GM23338 (cell line): ENCODE measurements around the gene CHEK1. TPM values are rescaled to one million over a fixed set of nuclear protein-coding genes. Genes with fewer than 3 reads are reported as not detected.

ENCODE experiments used
- ATAC-seq: fragments of 200-7000 bp; cut with Tn5 transposase; 3 replicates; pipeline ENCODE4 v1.9.1; 2020
- DNase-seq: peaks from one replicate; pipeline ENCODE4 v3.0.0-alpha.2; 2015; ENCODE audit warnings: low spot score
- H2AFZ ChIP-seq: fragments of 200-600 bp; sonication (generic); 2 replicates; pipeline ENCODE4 v1.8.0; 2016; ENCODE audit warnings: antibody characterized with exemption, mild to moderate bottlenecking, moderate library complexity
- H3F3A ChIP-seq: fragments of 200-600 bp; sonication (generic); replicated peaks from 2 replicates; pipeline ENCODE4 v1.8.0; 2017; ENCODE audit warnings: antibody characterized with exemption, mixed run types, low read depth
- H3K27ac ChIP-seq: fragments of 200-600 bp; sonication (generic); 2 replicates; pipeline ENCODE4 v1.6.1; 2016; ENCODE audit warnings: low read depth
- H3K27me3 ChIP-seq: fragments of 200-600 bp; sonication (generic); 2 replicates; pipeline ENCODE4 v1.8.0; 2016; ENCODE audit warnings: mild to moderate bottlenecking, mixed run types, moderate library complexity; ENCODE audit not compliant: insufficient read depth
- H3K36me3 ChIP-seq: fragments of 200-600 bp; sonication (generic); 2 replicates; pipeline ENCODE4 v1.8.0; 2016; ENCODE audit warnings: mild to moderate bottlenecking; ENCODE audit not compliant: insufficient read depth
- H3K4me1 ChIP-seq: fragments of 200-600 bp; sonication (generic); 2 replicates; pipeline ENCODE4 v1.8.0; 2016; ENCODE audit warnings: mild to moderate bottlenecking, moderate library complexity; ENCODE audit not compliant: insufficient read depth
- H3K4me2 ChIP-seq: fragments of 200-600 bp; sonication (generic); 2 replicates; pipeline ENCODE4 v1.7.1; 2017; ENCODE audit warnings: mixed run types
- H3K4me3 ChIP-seq: fragments of 200-600 bp; sonication (generic); 2 replicates; pipeline ENCODE4 v1.6.1; 2016; ENCODE audit warnings: mixed run types
- H3K79me2 ChIP-seq: fragments of 200-600 bp; sonication (generic); replicated peaks from 2 replicates; pipeline ENCODE4 v1.8.0; 2017; ENCODE audit warnings: mild to moderate bottlenecking; ENCODE audit not compliant: insufficient read depth
- H3K9me2 ChIP-seq: fragments of 200-600 bp; sonication (generic); 2 replicates; pipeline ENCODE4 v1.8.0; 2017; ENCODE audit not compliant: insufficient read depth
- H4K20me1 ChIP-seq: fragments of 200-600 bp; sonication (generic); replicated peaks from 2 replicates; pipeline ENCODE4 v1.8.0; 2017; ENCODE audit warnings: mild to moderate bottlenecking; ENCODE audit not compliant: insufficient read depth
- H3K27ac Mint-ChIP-seq: 2 replicates; pipeline ENCODE4 v1.8.0; 2020; ENCODE audit warnings: inconsistent platforms, mild to moderate bottlenecking, moderate library complexity, mixed read lengths
- H3K27me3 Mint-ChIP-seq: 3 replicates; pipeline ENCODE4 v1.8.0; 2022; ENCODE audit warnings: low read depth, mild to moderate bottlenecking, moderate library complexity, mixed read lengths, inconsistent platforms; ENCODE audit not compliant: insufficient read depth, poor library complexity
- H3K36me3 Mint-ChIP-seq: 3 replicates; pipeline ENCODE4 v1.8.0; 2021; ENCODE audit warnings: low read depth, mild to moderate bottlenecking, inconsistent platforms, moderate library complexity, mixed read lengths
- H3K4me1 Mint-ChIP-seq: 3 replicates; pipeline ENCODE4 v1.8.0; 2020; ENCODE audit warnings: mild to moderate bottlenecking, inconsistent platforms, mixed read lengths
- H3K4me3 Mint-ChIP-seq: 3 replicates; pipeline ENCODE4 v1.8.0; 2021; ENCODE audit warnings: moderate library complexity, mild to moderate bottlenecking, inconsistent platforms, mixed read lengths
- H3K9me3 Mint-ChIP-seq: 3 replicates; pipeline ENCODE4 v1.8.0; 2020; ENCODE audit warnings: moderate library complexity, mild to moderate bottlenecking, inconsistent platforms, mixed read lengths
- CREB1 ChIP-seq: fragments of 250-450 bp; sonication (Bioruptor Pico); IDR thresholded peaks from 2 replicates; pipeline ENCODE4 v1.5.0; 2020; ENCODE audit warnings: low read depth, mild to moderate bottlenecking, moderate library complexity
- CTCF ChIP-seq, 2 experiments: fragments of 200-600 bp in 1 of 2; sonication (generic) in 1 of 2; conservative IDR thresholded peaks; 2 replicates each; pipeline versions ENCODE4 v1.5.1 to v1.6.1; 2016 to 2017; ENCODE audit warnings: antibody characterized with exemption in 2 of 2, low read depth in 2 of 2, mild to moderate bottlenecking in 2 of 2, moderate library complexity in 1 of 2
- ETS1 ChIP-seq: IDR thresholded peaks from 2 replicates; pipeline ENCODE4 v1.6.1; 2016; ENCODE audit warnings: antibody characterized with exemption
- EZH2 ChIP-seq: fragments of 200-600 bp; sonication (generic); IDR thresholded peaks from one replicate; pipeline ENCODE4 v1.8.0; 2017; ENCODE audit warnings: antibody characterized with exemption, mild to moderate bottlenecking, low read depth; ENCODE audit not compliant: unreplicated experiment
- EZH2phosphoT487 ChIP-seq: fragments of 200-600 bp; sonication (generic); IDR thresholded peaks from one replicate; pipeline ENCODE4 v1.8.1; 2018; ENCODE audit warnings: antibody characterized with exemption; ENCODE audit not compliant: unreplicated experiment
- JUNB ChIP-seq: IDR thresholded peaks from one replicate; pipeline ENCODE4 v1.6.1; 2016; ENCODE audit warnings: antibody characterized with exemption; ENCODE audit not compliant: unreplicated experiment
- NANOG ChIP-seq: IDR thresholded peaks from 2 replicates; pipeline ENCODE4 v1.6.1; 2016; ENCODE audit warnings: antibody characterized with exemption, borderline replicate concordance
- POLR2AphosphoS5 ChIP-seq: IDR thresholded peaks from 2 replicates; pipeline ENCODE4 v1.6.1; 2016; ENCODE audit warnings: antibody characterized with exemption, low read depth
- REST ChIP-seq: IDR thresholded peaks from one replicate; pipeline ENCODE4 v1.6.1; 2018; ENCODE audit warnings: antibody characterized with exemption; ENCODE audit not compliant: unreplicated experiment
- STAT1 ChIP-seq: IDR thresholded peaks from one replicate; pipeline ENCODE4 v1.6.1; 2016; ENCODE audit warnings: antibody characterized with exemption; ENCODE audit not compliant: unreplicated experiment
- ZNF114 ChIP-seq: fragments of 250-450 bp; sonication (Bioruptor Pico); IDR thresholded peaks from 2 replicates; pipeline ENCODE4 v1.5.0; 2020; ENCODE audit warnings: mild to moderate bottlenecking, moderate library complexity
- ZNF331 ChIP-seq: fragments of 250-450 bp; sonication (Bioruptor Pico); IDR thresholded peaks from 2 replicates; pipeline ENCODE4 v1.5.0; 2020; ENCODE audit warnings: low read depth, mild to moderate bottlenecking, moderate library complexity
- ZNF462 ChIP-seq: fragments of 250-450 bp; sonication (Bioruptor Pico); IDR thresholded peaks from 2 replicates; pipeline ENCODE4 v1.5.0; 2020; ENCODE audit warnings: mild to moderate bottlenecking, moderate library complexity
- polyA plus RNA-seq: library from polyadenylated mRNA; unstranded; fragments of >200 nt; fragmentation: Nextera tagmentation; extraction: Ambion mirVana; gene quantifications from 2 replicates; pipeline ENCODE4 v1.2.1, GENCODE V29; 2016
- total RNA-seq: library from RNA; depleted of rRNA; stranded (reverse); fragments of >200 nt; shearing (Covaris generic); gene quantifications from 2 replicates; pipeline ENCODE4 v1.2.3, GENCODE V29; 2014

The CHEK1 gene
- total and polyA plus RNA-seq, 2 experiments from 2014 or later, result 90.0 to 102 TPM

GRCh38 chr11:125594958-125595357 lies 30.0 kb upstream of the CHEK1 start:
- Histone ChIP-seq H3K9me2 (no peaks in the 10 kb centered on the region), H3K36me3 (peaks cover 28% of the 10 kb centered on the region), H3K27me3 (no peaks in the 10 kb centered on the region), H3K27ac (no peak overlapping the region), H3K79me2 (peaks cover 45% of the 10 kb centered on the region), H3K4me2 (no peak overlapping the region), H2AFZ (no peak overlapping the region), H4K20me1 (peaks cover 18% of the 10 kb centered on the region; the same call in 1 of the 2 replicates), H3K4me3 (no peak overlapping the region), H3F3A (0 out of 2 replicates have a peak, but pooled peaks cover 2% of the 10 kb centered on the region), H3K4me1 (0 out of 2 replicates have a peak, but pooled peaks cover 4% of the 10 kb centered on the region)
- no peak overlapping the region for H3K4me3 Mint-ChIP-seq
- H3K9me3 Mint-ChIP-seq, result no peaks in the 10 kb centered on the region
- no peak overlapping the region for H3K27ac Mint-ChIP-seq
- TF ChIP-seq STAT1 (no peak), CREB1 (CRISPR knock-in tag) (no peak), NANOG (no peak), ETS1 (no peak), EZH2phosphoT487 (no peak), ZNF462 (CRISPR knock-in tag) (no peak), ZNF114 (CRISPR knock-in tag) (no peak), JUNB (no peak), CTCF (conservative IDR thresholded peaks at IDR 0.05; ENCODE audit: low read depth in 2 of 2) (no peak), ZNF331 (CRISPR knock-in tag) (no peak), REST (no peak), POLR2AphosphoS5 (no peak), EZH2 (no peak)
- peaks cover 33% of the 10 kb centered on the region for H3K36me3 Mint-ChIP-seq
- H3K27me3 Mint-ChIP-seq, result peaks cover 3% of the 10 kb centered on the region
- peaks cover 11% of the 10 kb centered on the region for H3K4me1 Mint-ChIP-seq
- DNase-seq (no peak), ATAC-seq (no peak)
